AG09309 (cell line): ENCODE measurements around the gene GLI2.

ENCODE experiments used
- DNase-seq: peaks from one replicate; pipeline ENCODE4 v3.0.0-alpha.2; 2010; ENCODE audit warnings: low read depth
- H3K4me3 ChIP-seq: 2 replicates; pipeline ENCODE4 v1.5.1; 2011; ENCODE audit warnings: mild to moderate bottlenecking, low read depth, low read length, moderate library complexity; ENCODE audit not compliant: control insufficient read depth
- TF ChIP-seq, protein P1 (sequence below): IDR thresholded peaks from 2 replicates; pipeline ENCODE4 v1.5.1; 2011; ENCODE audit warnings: mild to moderate bottlenecking, low read depth, low read length, inconsistent platforms; ENCODE audit not compliant: insufficient read depth, control insufficient read depth; ENCODE audit errors: missing control alignments

The GLI2 gene

DNA sequence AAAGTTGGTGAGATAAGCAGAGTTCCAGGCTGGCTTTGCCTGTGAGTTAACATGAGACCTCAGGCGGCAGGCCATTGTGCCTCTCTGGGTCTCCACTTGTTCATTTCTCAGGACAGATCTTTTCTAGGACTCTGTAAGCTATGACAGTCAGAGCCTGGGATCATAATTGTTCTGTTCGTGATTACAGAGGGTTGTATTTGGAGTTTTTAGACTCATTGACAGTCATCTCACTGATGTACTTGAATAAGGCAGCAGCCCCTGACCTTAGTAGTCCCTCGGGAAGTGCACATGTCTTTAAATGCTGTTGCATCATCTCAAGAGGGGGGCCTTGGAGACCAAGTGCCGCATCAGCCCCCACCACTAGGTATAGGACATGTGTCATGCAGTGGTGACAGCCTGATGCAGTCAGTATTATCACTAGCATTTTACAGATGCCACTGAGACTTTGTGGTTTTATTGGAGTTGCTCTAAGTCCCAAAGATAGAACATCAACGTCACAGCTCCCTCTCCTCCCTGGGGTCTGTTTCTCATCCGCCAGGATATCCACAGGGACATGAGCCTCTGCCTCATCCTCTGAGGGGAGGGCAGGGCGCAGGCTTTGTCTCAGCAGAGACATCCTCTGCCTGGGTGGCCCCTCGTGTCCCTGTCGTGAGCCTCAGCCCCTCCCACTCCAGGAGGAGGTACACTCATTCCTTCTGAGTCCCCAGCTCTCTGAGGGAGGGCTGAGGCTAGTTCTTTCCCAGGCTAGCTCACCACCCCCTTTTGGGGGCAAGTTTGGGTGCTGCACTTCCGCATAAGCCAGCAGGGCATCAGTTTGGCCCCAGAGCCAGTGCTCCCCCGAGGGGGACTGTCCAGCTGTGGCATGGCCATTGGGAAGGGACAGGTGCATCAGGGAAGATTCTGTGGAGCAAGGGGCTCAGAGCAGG is 14.1 kb downstream of the GLI2 start:
- TF ChIP-seq, protein P1, sequence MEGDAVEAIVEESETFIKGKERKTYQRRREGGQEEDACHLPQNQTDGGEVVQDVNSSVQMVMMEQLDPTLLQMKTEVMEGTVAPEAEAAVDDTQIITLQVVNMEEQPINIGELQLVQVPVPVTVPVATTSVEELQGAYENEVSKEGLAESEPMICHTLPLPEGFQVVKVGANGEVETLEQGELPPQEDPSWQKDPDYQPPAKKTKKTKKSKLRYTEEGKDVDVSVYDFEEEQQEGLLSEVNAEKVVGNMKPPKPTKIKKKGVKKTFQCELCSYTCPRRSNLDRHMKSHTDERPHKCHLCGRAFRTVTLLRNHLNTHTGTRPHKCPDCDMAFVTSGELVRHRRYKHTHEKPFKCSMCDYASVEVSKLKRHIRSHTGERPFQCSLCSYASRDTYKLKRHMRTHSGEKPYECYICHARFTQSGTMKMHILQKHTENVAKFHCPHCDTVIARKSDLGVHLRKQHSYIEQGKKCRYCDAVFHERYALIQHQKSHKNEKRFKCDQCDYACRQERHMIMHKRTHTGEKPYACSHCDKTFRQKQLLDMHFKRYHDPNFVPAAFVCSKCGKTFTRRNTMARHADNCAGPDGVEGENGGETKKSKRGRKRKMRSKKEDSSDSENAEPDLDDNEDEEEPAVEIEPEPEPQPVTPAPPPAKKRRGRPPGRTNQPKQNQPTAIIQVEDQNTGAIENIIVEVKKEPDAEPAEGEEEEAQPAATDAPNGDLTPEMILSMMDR, result no peak
- DNase-seq, result no peak
- H3K4me3 ChIP-seq, result no peak overlapping the region

DNA sequence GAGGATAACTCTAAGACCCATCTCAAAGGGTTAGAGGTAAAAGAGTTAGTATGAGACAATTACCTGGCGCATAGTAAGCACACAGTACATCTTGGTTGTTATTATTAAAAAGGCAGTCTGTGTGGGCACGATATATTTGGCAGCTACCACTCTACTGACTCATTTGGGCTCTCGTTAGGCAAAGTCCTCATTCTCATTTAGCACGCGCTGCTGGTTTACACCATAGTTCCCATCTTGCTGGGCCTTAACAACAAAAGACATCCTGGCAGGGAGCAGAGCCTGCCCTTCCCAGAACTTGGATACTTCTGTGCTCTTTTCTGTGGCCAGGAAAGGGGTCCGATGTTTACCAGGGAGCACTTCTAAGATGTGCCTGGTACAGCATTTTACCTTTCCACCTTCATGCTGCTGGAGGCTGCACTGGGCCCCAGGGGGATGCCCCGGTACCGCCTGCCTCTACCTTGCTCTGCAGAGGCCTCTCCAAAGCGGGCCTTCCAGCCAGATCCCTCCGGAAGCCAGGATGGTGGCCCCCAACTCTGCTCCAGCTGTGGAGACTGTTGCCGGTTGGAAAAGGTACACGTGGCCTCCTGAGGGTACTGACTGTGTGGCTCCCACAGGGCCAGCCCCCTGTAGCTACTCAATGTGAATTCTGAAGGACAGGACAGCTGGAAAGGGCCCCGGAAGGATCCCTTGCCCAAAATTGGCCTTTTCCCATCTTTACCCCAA is 15.0 kb downstream of the GLI2 start:
- DNase-seq, result no peak
- TF ChIP-seq, protein P1, result no peak
- no peak overlapping the region for H3K4me3 ChIP-seq

DNA sequence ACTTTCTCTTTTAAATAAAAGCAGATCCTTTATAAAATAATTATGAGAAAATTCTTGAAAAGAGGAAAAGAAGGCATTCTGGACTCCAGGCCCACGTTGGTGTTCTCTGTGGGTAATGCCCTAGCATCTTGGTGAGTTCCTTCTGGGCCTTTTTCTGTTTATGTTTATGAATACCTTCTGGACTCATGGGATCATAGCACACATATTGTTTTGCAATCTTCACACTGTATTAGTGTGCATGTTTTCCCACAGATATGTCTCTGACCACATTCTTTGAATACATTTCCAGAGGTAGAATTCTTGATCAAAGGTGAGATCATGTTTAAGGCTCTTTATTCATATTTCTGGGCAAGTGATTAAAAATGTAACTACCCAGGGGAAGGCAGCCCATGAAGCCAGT is 15.9 kb downstream of the GLI2 start:
- H3K4me3 ChIP-seq, result no peak overlapping the region
- DNase-seq, result no peak
- TF ChIP-seq, protein P1, result no peak

DNA sequence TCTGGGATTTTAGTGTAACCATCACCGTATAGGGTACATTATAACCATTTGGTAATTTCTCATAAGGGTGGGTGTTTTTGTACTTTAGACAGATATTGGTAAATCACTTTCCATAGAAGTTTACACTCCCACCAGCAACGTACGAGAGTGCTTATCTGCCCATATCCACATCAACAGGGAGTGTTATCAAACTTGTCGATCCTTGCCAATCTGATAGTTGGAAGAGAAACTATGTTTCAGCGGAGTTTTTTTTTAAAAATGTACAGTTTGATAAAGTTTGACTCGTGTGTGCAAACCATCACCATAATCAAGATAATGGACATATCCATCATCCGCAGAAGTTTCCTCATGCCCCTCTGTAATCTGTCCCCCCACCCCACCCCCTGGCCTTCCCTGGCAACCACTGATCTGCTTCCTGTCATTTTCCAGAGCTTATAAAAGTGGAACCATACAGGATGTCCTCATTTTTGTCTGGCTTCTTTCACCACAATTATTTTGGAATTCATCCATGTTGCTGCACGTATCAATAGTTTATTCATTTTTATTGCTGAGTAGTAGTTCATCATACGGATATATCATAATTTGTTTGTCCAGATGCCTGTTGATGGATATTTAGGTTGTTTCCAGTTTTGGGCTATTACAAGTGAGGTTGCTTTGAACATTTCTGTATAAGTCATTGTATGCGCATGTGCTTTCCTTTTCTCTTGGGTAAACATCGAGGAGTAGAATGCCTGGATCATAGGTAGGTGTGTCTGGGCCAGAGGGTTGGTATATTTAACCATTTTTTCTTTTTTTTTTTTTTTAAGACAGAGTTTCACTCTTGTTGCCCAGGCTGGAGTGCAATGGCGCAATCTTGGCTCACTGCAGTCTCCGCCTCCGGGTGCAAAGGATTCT is 18.6 kb downstream of the GLI2 start:
- TF ChIP-seq, protein P1, result no peak
- no peak for DNase-seq
- H3K4me3 ChIP-seq, result no peak overlapping the region

DNA sequence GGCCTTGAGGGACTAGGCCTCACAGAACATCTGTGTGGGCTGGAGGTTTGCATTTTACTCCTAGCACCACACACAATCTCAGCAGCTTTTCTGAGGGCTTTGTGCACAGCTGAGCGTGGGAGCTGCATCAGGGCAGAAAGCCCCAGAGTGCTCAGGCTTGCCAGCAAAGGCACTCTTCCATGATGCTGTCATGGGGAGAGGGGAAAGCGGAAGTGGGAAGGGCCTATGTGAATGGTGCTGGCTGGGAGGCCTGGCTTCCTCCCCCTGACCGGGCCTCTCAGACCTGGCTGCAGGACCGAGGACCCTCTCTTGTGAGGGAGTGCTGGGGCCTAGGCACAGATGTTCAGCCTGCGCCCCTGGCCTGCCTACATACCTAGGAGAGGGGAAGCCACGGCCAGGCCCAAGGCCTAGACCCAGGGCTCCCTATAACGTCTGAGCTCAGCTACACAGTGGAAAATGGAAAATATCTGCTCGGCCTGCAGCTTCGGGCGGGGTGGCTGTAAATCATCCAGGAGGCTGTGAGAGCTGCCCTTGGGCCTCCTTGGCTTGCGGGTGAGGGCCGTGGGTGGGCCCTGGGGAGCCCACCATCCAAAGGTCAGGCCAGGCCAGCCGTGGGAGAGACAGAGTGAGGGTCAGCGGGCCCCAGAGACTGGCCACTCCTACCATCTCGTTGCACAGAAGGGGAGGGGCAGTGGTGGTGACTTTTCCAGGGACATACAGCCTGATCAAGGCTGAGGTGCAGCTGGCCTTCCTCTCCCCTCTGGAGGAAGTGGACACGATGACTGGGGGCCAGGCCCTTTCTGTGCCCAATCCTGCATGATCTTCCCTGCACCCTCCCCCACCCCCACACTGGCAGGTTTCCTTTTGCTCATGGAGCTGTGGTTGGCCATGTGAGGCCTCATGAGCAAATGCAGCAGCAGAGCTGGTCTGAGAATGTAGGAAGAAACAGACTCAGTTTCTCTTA is 22.8 kb downstream of the GLI2 start:
- TF ChIP-seq, protein P1, result no peak
- no peak for DNase-seq
- no peak overlapping the region for H3K4me3 ChIP-seq
